GM21447 (cell line): ENCODE results near the gene BANP.
"Not testable (repeated sequence)": the region's sequence is repeated elsewhere in the genome, so short reads cannot be mapped to it uniquely, and the experiment has no call there.

ENCODE experiments used
- ATAC-seq: cut with Tn5 transposase; IDR thresholded peaks from one replicate; pipeline ENCODE4 v1.9.1; 2021; ENCODE audit not compliant: unreplicated experiment

Gene BANP

GRCh38 chr16:87926246-87927194 lies 24.7 kb upstream of the BANP start:
- ATAC-seq, result no peak

- ATAC-seq, result no peak
Observed at GRCh38 chr16:87927195-87927562, 24.1 kb upstream of the BANP start.

- no peak for ATAC-seq
Observed at GRCh38 chr16:87929986-87930385, 21.2 kb upstream of the BANP start.

DNA sequence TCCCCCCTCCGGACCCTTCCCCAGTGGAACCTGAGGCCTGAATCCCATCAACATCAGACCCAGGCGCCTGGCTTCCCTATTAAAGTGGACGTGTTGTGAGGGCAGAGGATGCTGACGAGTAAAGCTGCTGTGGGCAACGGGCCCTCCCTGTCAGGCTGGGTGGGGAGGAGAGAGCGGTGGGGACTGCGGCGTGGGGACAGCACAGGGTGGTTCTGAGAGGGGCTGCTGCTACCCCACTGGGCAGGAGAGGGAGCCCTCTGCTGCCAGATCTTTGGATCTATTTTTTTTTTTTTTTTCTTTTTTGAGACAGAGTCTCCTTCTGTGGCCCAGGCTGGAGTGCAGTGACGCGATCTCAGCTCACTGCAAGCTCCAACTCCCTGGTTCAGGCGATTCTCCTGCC lies 20.8 kb upstream of the BANP start:
- no peak for ATAC-seq

DNA sequence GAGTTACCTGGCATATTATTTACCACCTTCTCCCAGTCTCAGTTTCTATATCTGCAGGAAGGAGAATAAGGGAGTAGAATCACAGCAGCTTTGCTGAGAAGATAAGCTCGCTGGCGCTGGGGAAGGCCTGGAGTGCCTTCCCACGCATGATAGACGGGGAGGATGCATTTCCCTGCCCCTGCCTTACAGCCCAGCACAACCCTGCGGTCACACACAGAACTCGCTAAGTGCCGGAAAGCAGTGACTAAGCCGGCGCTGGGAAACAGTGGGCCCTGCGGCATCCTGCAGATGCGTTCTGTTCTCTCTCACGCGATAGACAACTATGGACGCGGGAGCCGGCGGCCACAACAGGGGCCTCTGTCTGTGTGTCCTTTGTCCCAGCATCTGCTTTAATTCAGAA lies 19.7 kb upstream of the BANP start:
- no peak for ATAC-seq

- ATAC-seq, result not testable (repeated sequence)
Observed at GRCh38 chr16:87932475-87933139, 18.6 kb upstream of the BANP start.

GRCh38 chr16:87933140-87933495 lies 18.1 kb upstream of the BANP start:
- ATAC-seq, result no peak

- not testable (repeated sequence) for ATAC-seq
Observed at GRCh38 chr16:87934752-87935425, 16.3 kb upstream of the BANP start.

GRCh38 chr16:87936016-87936374 lies 15.2 kb upstream of the BANP start:
- not testable (repeated sequence) for ATAC-seq

DNA sequence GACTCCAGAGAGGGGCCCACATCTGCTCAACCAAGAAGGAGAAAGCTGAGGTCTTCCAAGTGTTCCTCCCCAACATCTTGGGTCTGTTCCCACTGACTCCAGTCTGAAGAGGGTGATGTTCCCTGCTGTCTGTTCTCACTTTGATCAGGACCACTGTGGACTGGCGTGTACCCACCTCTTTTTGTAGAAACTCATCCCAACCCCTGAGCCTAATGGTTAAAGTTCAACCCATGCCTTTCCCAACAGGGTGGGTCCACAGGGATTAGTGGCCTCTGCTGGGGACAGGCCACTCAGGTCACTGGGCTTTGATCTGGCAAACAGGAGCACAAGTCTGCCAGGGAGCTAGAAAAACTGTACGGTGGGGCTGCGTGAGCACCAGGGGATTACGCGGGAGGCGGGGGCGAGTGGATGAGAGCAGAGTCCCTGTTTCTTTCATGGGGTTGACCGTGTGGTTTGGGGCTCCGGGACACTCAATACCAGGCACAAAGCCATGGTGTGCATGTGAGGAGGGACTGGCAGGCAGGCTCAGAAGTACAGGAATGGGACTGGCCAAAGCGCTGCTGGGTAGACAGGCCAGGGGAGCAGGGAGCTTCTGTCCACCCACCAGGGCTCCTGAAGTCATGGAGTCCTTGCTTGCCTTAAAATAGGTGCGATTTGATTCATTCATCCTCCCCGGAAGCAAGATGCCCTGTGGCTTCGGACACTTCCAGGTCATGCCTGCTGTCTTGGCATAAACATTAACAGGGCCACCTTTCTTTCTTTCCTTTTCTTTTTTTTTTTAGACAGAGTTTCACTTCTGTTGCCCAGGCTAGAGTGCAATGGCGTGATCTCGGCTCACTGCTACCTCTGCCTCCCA lies 14.6 kb upstream of the BANP start, which contains the start of gene CA5A:
TSS of gene CA5A (minus strand) at position 155 of the 856 bp plus-strand sequence. CDS start at position 76, 79 bp downstream.
- ATAC-seq, result no peak

DNA sequence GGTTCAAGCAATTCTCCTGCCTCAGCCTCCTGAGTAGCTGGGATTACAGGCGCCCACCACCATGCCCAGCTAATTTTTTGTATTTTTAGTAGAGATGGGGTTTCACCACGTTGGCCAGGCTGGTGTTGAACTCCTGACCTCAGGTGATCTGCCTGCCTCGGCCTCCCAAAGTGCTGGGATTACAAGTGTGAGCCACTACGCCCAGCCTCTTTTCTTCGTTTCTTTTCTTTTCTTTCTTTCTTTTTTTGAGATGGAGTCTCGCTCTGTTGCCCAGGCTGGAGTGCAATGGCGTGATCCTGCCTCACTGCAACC lies 14.0 kb upstream of the BANP start:
- not testable (repeated sequence) for ATAC-seq

GRCh38 chr16:87938412-87938949 lies 12.8 kb upstream of the BANP start:
- ATAC-seq, result no peak

DNA sequence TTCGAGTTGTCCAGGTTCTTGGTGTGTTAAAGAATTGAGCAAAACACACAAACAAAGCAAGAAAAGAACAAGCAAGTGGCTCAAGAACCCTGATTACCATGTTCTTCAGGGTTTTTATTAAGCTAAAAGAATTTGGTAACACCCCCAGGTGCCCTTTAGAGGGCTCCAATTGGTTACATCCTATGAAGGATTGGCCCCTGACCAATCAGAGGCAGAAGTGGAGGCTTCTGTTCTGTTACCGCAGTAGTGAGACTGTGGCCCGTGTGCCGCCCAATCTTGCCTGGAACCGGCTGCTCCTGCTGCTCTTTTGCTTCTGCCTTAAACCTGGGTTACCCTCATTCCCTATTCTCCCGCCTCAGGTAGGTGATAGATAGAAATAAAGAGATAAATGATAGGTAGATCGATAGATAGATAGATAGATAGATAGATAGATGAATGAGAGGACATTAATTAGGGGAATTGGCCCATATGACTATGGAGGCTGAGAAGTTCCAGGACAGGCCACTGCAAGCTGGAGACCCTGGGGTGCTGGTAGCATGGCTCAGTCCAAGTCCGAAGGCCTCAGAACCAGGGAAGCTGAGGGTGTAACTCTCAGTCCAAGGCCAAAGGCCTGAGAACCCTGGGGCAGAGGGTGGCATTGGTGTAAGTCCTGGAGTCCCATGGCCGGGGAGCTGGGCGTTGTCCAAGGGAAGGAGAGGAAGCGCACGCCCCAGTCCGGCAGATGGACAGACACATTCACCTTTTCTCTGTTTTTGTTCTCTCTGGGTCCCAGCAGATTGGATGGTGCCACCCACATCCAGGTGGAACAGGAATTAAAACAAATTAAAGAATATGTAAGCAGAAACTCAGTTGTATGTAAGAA lies 11.4 kb upstream of the BANP start:
- no peak for ATAC-seq

- ATAC-seq, result no peak
Observed at GRCh38 chr16:87942680-87943079, 8.6 kb upstream of the BANP start.

GRCh38 chr16:87945351-87946042 lies 5.7 kb upstream of the BANP start:
- ATAC-seq, result no peak

DNA sequence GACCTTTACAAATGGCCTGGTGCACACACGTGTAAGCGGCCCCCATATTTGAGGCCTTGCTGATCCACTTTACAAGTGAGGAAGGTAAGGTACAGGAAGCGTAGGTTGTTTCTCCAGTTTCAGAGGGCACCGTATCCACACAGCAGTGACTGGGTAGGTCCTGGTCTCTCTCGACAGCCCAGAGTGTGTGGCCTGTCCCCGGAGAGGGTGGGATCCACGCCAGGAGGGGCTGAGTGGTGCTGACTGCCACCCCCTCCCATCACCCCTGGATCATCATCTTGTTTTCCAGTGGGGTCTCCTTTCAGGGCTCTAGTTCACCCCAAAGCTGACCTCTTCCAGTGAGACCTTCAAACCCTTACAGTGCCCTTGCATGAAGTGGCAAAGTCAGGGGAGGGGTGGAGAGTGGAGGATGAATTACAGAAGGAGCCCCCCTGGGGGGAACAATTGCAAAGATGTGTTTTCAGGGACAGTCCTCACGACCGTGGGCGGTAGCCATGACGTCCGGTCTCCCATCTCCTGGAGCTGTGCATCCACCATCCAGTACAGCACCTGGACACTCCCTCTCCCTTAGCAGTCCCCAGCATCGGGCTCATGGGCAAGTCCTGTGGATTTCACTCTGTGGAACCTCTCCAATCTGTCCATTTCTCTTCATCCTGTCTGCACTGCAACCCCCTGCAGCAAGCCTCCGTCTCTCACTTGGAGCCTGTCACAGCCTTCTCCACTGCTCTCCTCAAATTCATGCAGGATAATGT lies 4.5 kb upstream of the BANP start:
- no peak for ATAC-seq

GRCh38 chr16:87947356-87948118 lies 3.7 kb upstream of the BANP start:
- no peak for ATAC-seq

GRCh38 chr16:87948119-87948545 lies 3.1 kb upstream of the BANP start:
- no peak for ATAC-seq
